Neural progenitor cell (in vitro differentiated cells): ENCODE results near the gene PHEX.

Experiments used
- EZH2 ChIP-seq: fragments of 200-600 bp; sonication (generic); IDR thresholded peaks from 2 replicates; pipeline ENCODE4 v1.6.1; 2017; ENCODE audit warnings: antibody characterized with exemption, mild to moderate bottlenecking, moderate library complexity
- EZH2phosphoT487 ChIP-seq: fragments of 200-600 bp; sonication (generic); IDR thresholded peaks from 2 replicates; pipeline ENCODE4 v1.6.1; 2017; ENCODE audit warnings: antibody characterized with exemption
- TF ChIP-seq, protein P1 (sequence below): fragments of 200-600 bp; sonication (generic); IDR thresholded peaks from 2 replicates; pipeline ENCODE4 v1.5.1; 2017; ENCODE audit warnings: antibody characterized with exemption, mild to moderate bottlenecking

DNA sequence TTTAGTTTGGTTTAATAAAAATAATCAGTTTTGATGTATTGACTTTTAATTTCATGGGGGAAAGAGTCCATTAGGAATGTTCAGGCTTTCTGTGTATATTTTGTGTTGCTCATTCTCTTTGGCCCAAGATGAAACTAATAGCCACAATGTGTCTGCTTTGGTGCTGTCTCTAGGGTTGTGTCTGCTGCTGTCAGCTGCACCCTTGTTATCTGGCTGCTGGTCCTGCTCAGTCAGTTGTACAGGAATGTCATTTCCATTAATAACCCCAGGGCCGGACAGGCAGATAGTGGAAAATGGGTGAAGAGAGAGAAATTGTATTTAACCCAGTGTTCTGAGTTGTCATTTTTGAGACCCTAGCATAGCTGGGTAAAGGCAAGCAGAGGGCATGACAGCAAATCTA is 115.1 kb downstream of the PHEX start:
- TF ChIP-seq, protein P1, sequence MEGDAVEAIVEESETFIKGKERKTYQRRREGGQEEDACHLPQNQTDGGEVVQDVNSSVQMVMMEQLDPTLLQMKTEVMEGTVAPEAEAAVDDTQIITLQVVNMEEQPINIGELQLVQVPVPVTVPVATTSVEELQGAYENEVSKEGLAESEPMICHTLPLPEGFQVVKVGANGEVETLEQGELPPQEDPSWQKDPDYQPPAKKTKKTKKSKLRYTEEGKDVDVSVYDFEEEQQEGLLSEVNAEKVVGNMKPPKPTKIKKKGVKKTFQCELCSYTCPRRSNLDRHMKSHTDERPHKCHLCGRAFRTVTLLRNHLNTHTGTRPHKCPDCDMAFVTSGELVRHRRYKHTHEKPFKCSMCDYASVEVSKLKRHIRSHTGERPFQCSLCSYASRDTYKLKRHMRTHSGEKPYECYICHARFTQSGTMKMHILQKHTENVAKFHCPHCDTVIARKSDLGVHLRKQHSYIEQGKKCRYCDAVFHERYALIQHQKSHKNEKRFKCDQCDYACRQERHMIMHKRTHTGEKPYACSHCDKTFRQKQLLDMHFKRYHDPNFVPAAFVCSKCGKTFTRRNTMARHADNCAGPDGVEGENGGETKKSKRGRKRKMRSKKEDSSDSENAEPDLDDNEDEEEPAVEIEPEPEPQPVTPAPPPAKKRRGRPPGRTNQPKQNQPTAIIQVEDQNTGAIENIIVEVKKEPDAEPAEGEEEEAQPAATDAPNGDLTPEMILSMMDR = no peak
- no peak for TF ChIP-seq EZH2
- no peak for TF ChIP-seq EZH2phosphoT487
